Gastroesophageal sphincter (tissue), 4 donors: ENCODE results near the gene KRTAP19-8. TPM values are rescaled to one million over a fixed set of nuclear protein-coding genes. Genes with fewer than 3 reads are reported as not detected.

ENCODE experiments used
- ATAC-seq: fragments of 150-250 bp; one replicate; pipeline ENCODE4 v1.9.1; 2016; ENCODE audit warnings: mild to moderate bottlenecking, moderate library complexity
- H3K27ac ChIP-seq, 4 donors: fragments of 200-600 bp; sonication (generic) in 3 of 4; 1 replicate in 3 of 4; 2 replicates in 1 of 4; pipeline ENCODE4 v1.5.1; 2016 to 2019
- H3K27me3 ChIP-seq: fragments of 200-600 bp; sonication (generic); one replicate; pipeline ENCODE4 v1.5.1; 2019
- H3K36me3 ChIP-seq, 2 donors: fragments of 200-600 bp; sonication (generic); one replicate each; pipeline ENCODE4 v1.5.1; 2019; ENCODE audit warnings: control low read depth in 1 of 2
- H3K4me1 ChIP-seq, 3 donors: fragments of 200-600 bp; sonication (generic); 1 replicate in 2 of 3; 2 replicates in 1 of 3; pipeline ENCODE4 v1.5.1; 2016 to 2019; ENCODE audit warnings: control low read depth in 2 of 3
- H3K4me3 ChIP-seq, 2 donors: fragments of 200-600 bp; sonication (generic); one replicate each; pipeline ENCODE4 v1.5.1; 2019; ENCODE audit warnings: mild to moderate bottlenecking in 1 of 2, moderate library complexity in 1 of 2
- H3K9me3 ChIP-seq, 3 donors: fragments of 200-600 bp; sonication (generic); one replicate each; pipeline ENCODE4 v1.5.1; 2017 to 2019; ENCODE audit warnings: control low read depth in 2 of 3
- EP300 ChIP-seq: sonication (generic); formaldehyde crosslinking; IDR thresholded peaks from one replicate; pipeline ENCODE4 v1.6.1; 2017; ENCODE audit warnings: antibody characterized with exemption, mild to moderate bottlenecking
- POLR2A ChIP-seq, 2 donors: fragments of 450-650 bp; IDR thresholded peaks; one replicate each; pipeline ENCODE4 v1.6.1; 2017; ENCODE audit warnings: antibody characterized with exemption in 2 of 2, mild to moderate bottlenecking in 2 of 2, moderate library complexity in 1 of 2
- POLR2AphosphoS5 ChIP-seq: sonication (generic); formaldehyde crosslinking; IDR thresholded peaks from one replicate; pipeline ENCODE4 v1.6.1; 2017; ENCODE audit warnings: antibody characterized with exemption
- WGBS, 2 donors: methylation state at CpG; one replicate each; pipeline ENCODE4 v1.1.5; 2018; ENCODE audit warnings: low coverage in 1 of 2; 5-methylcytosine and 5-hydroxymethylcytosine counted together
- total RNA-seq, 4 donors: library from RNA; depleted of rRNA; stranded (reverse); fragments of >200 nt; gene quantifications; one replicate each; pipeline ENCODE4 v1.1.0, GENCODE V29; 2016
- TF ChIP-seq, protein P1 (sequence below), 4 experiments: fragments of 200-600 bp in 2 of 4; fragments of 450-650 bp in 2 of 4; sonication (generic) in 1 of 4; IDR thresholded peaks; one replicate each; pipeline ENCODE4 v1.5.1; 2017 to 2019; ENCODE audit warnings: antibody characterized with exemption in 4 of 4, mild to moderate bottlenecking in 2 of 4, moderate library complexity in 2 of 4

KRTAP19-8 gene
- total RNA-seq, 4 donors from 2014 or later = not detected

GRCh38 chr21:31075848-31076247 is 37.6 kb upstream of the KRTAP19-8 start:
- ATAC-seq = no peak
- WGBS, 2 donors = 80 to 82% methylated on average over 4 to 6 of the region's 6 CpGs
- H3K36me3 ChIP-seq = no peaks in the 10 kb centered on the region

GRCh38 chr21:31072533-31072932 is 34.3 kb upstream of the KRTAP19-8 start:
- TF ChIP-seq POLR2AphosphoS5 = no peak
- TF ChIP-seq, protein P1, sequence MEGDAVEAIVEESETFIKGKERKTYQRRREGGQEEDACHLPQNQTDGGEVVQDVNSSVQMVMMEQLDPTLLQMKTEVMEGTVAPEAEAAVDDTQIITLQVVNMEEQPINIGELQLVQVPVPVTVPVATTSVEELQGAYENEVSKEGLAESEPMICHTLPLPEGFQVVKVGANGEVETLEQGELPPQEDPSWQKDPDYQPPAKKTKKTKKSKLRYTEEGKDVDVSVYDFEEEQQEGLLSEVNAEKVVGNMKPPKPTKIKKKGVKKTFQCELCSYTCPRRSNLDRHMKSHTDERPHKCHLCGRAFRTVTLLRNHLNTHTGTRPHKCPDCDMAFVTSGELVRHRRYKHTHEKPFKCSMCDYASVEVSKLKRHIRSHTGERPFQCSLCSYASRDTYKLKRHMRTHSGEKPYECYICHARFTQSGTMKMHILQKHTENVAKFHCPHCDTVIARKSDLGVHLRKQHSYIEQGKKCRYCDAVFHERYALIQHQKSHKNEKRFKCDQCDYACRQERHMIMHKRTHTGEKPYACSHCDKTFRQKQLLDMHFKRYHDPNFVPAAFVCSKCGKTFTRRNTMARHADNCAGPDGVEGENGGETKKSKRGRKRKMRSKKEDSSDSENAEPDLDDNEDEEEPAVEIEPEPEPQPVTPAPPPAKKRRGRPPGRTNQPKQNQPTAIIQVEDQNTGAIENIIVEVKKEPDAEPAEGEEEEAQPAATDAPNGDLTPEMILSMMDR (IDR thresholded peaks at IDR 0.05) = no peak
- TF ChIP-seq EP300 = no peak
- no peak for TF ChIP-seq POLR2A (IDR thresholded peaks at IDR 0.05)
- H3K4me1 ChIP-seq = no peaks in the 10 kb centered on the region
- H3K27me3 ChIP-seq = peaks cover 15% of the 10 kb centered on the region
- 53 to 55% methylated on average over 4 of the region's 4 CpGs for WGBS, 2 donors
- H3K36me3 ChIP-seq = no peaks in the 10 kb centered on the region
- H3K9me3 ChIP-seq = peaks cover 0 to 4% (median 0%) of the 10 kb centered on the region in 3 donors
- H3K4me3 ChIP-seq = no peak overlapping the region
- ATAC-seq = no peak
- H3K27ac ChIP-seq = no peak overlapping the region

More at GRCh38 chr21:31075848-31076247, 37.6 kb upstream of the KRTAP19-8 start:
- no peak overlapping the region for H3K4me3 ChIP-seq
- no peaks in the 10 kb centered on the region for H3K4me1 ChIP-seq
- no peaks in the 10 kb centered on the region for H3K9me3 ChIP-seq
- TF ChIP-seq, protein P1 (IDR thresholded peaks at IDR 0.05) = no peak
- TF ChIP-seq POLR2A (IDR thresholded peaks at IDR 0.05) (no peak), POLR2AphosphoS5 (no peak), EP300 (no peak)
- no peak overlapping the region for H3K27ac ChIP-seq
- H3K27me3 ChIP-seq = peaks cover 13% of the 10 kb centered on the region

DNA sequence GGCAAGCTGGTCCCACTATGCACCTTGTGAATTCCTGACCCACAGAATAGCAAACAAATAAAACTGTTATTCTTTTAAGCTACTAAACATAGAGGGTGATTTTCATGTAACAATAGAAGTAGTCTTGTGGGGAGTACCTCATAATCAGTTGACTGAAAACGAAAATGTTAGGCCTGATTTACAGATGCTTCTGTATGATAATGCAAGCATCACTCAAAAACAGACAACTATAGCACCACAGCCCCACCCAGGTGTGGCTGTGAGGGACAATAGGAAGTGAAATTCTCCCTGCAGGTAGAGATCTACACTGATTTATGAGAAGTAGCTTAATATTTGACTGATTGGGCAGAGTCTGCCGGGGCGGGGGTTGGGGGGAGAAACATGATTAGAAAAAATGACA is 26.5 kb upstream of the KRTAP19-8 start:
- no peaks in the 10 kb centered on the region for H3K4me1 ChIP-seq
- TF ChIP-seq POLR2A (IDR thresholded peaks at IDR 0.05) (no peak), POLR2AphosphoS5 (no peak), EP300 (no peak)
- TF ChIP-seq, protein P1 (IDR thresholded peaks at IDR 0.05) = no peak
- WGBS, 2 donors = 77% methylated on average over 3 of the region's 3 CpGs; no CpG with 5 or more reads in 1 of the 2 donors
- peaks cover 0 to 4% (median 0%) of the 10 kb centered on the region in 3 donors for H3K9me3 ChIP-seq
- H3K27me3 ChIP-seq = peaks cover 10% of the 10 kb centered on the region
- no peaks in the 10 kb centered on the region for H3K36me3 ChIP-seq
- H3K4me3 ChIP-seq = no peak overlapping the region
- ATAC-seq = no peak
- H3K27ac ChIP-seq = no peak overlapping the region

DNA sequence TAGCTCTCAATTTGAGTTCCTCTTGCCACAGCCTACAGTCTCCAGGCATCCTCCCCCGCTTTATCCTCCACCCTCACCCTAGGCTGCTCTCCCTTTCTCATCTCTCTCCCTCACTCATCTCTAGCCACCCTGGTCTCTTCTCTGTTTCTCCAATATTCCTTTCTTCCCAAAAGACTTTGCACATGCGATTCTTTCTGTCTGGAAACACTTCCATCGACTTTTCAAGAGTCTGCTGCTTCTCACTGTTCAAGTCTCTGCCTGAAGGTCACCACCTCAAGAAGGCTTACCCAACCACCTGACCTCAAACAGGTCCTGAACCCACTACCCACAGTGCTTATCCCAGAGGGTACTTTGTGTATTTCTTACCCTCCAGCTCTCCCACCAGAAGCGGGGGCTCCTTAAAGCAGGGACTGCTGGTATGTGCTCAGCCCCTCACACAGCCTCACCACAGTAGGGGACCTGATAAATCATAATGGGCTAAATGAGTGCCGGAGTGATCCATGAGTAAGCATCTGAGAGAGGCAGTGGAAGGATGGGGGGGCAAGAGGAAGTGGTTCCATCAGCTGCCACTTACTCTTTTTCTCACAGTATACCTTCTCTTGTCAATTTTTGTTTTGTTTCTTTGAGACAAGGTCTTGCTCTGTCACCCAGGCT is 14.3 kb upstream of the KRTAP19-8 start:
- Histone ChIP-seq H3K4me1 (no peaks in the 10 kb centered on the region), H3K27me3 (no peaks in the 10 kb centered on the region), H3K4me3 (no peak overlapping the region), H3K36me3 (no peaks in the 10 kb centered on the region), H3K9me3 (peaks cover 0 to 9% (median 0%) of the 10 kb centered on the region in 3 donors), H3K27ac (no peak overlapping the region)
- TF ChIP-seq EP300 (no peak), POLR2A (IDR thresholded peaks at IDR 0.05) (no peak), POLR2AphosphoS5 (no peak)
- TF ChIP-seq, protein P1 (IDR thresholded peaks at IDR 0.05) = no peak
- ATAC-seq = no peak
- 82 to 88% methylated on average over 2 to 5 of the region's 5 CpGs for WGBS, 2 donors

DNA sequence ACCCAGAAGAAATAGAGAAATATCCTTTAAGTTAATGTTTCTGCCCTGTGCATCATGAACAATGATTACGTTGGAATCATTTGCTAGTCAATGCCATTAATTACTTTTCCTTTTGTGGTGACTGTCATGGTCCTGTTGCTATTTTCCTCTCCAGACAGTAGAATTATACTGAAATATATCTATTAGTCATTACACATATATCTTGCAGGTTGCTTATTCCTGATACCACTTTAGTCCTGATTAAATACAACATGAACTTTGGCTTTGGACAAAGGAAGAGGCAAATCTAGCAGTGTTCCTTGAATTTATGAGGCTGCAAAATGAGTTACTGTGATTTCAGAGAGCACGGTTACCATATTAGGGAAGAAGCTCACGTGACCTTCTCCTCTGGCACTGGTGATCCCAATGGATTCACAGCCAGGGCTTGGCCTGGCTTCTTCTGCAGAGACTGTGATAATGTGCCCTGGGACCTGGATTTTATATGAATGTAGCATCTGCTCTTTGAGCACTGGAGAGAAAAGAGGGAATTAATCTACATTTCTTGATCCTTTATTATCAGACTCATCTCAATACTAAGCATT is 12.4 kb upstream of the KRTAP19-8 start:
- Histone ChIP-seq H3K9me3 (no peaks in the 10 kb centered on the region), H3K27ac (no peak overlapping the region), H3K4me3 (no peak overlapping the region), H3K4me1 (no peaks in the 10 kb centered on the region), H3K27me3 (no peaks in the 10 kb centered on the region), H3K36me3 (no peaks in the 10 kb centered on the region)
- ATAC-seq = no peak
- whole genome bisulfite sequencing, 2 donors = 75 to 84% methylated on average over 2 to 3 of the region's 3 CpGs
- TF ChIP-seq, protein P1 (IDR thresholded peaks at IDR 0.05) = no peak
